Sigmoid colon (tissue), 7 donors: ENCODE data around the gene MIB2. TPM values are rescaled to one million over a fixed set of nuclear protein-coding genes. Genes with fewer than 3 reads are reported as not detected.

Experiments
- DNase-seq: peaks from one replicate; pipeline ENCODE4 v3.0.0-alpha.2; 2019
- H3K27ac ChIP-seq, 4 donors: fragments of 200-600 bp; sonication (generic); one replicate each; pipeline ENCODE4 v1.5.1; 2016 to 2019; ENCODE audit warnings: mild to moderate bottlenecking in 1 of 4
- H3K27me3 ChIP-seq, 3 donors: fragments of 200-600 bp; sonication (generic); one replicate each; pipeline ENCODE4 v1.5.1; 2019; ENCODE audit warnings: mild to moderate bottlenecking in 1 of 3
- H3K36me3 ChIP-seq, 4 donors: fragments of 200-600 bp; sonication (generic); one replicate each; pipeline ENCODE4 v1.5.1; 2016 to 2019
- H3K4me1 ChIP-seq, 4 donors: fragments of 200-600 bp; sonication (generic); one replicate each; pipeline ENCODE4 v1.5.1; 2017 to 2019
- H3K4me3 ChIP-seq, 4 donors: fragments of 200-600 bp; sonication (generic); one replicate each; pipeline ENCODE4 v1.5.1; 2017 to 2019; ENCODE audit warnings: mild to moderate bottlenecking in 2 of 4, moderate library complexity in 1 of 4
- H3K9me3 ChIP-seq, 4 donors: fragments of 200-600 bp in 3 of 4; sonication (generic) in 3 of 4; one replicate each; pipeline versions ENCODE4 v1.5.1 to v1.6.1; 2013 to 2019
- EP300 ChIP-seq, 4 donors: sonication (generic); formaldehyde crosslinking; IDR thresholded peaks; one replicate each; pipeline ENCODE4 v1.6.1; 2017; ENCODE audit warnings: antibody characterized with exemption in 4 of 4
- POLR2A ChIP-seq, 2 donors: fragments of 450-650 bp; IDR thresholded peaks; one replicate each; pipeline ENCODE4 v1.6.1; 2016; ENCODE audit warnings: antibody characterized with exemption in 2 of 2, mild to moderate bottlenecking in 2 of 2, moderate library complexity in 2 of 2
- POLR2AphosphoS5 ChIP-seq, 4 donors: sonication (generic); formaldehyde crosslinking; IDR thresholded peaks; one replicate each; pipeline ENCODE4 v1.6.1; 2017; ENCODE audit warnings: antibody characterized with exemption in 4 of 4
- WGBS, 2 donors: extraction: QIAGEN DNeasy Blood & Tissue Kit; methylation state at CpG; one replicate each; pipeline ENCODE4 v1.1.7; 2013; 5-methylcytosine and 5-hydroxymethylcytosine counted together
- intact Hi-C: fragments of 100-400 bp; cut with DNase I; formaldehyde crosslinking; loops from one replicate; pipeline ENCODE4 v1.15.1; 2023
- polyA plus RNA-seq, 3 donors: library from polyadenylated mRNA; stranded (reverse); fragments of 200-250 nt; gene quantifications; one replicate each; pipeline ENCODE4 v1.2.3, GENCODE V29; 2013
- total RNA-seq, 4 donors: library from RNA; depleted of rRNA; stranded (reverse); fragments of >200 nt; gene quantifications; one replicate each; pipeline ENCODE4 v1.1.0, GENCODE V29; 2016
- TF ChIP-seq, protein P1 (sequence below), 4 experiments: fragments of 450-650 bp in 3 of 4; fragments of 200-600 bp in 1 of 4; IDR thresholded peaks; one replicate each; pipeline ENCODE4 v1.5.1; 2016 to 2019; ENCODE audit warnings: antibody characterized with exemption in 4 of 4, mild to moderate bottlenecking in 3 of 4, moderate library complexity in 2 of 4
- donor health status: healthy with polysubstance abuse.
- donor health status: Bipolar disorder and iron deficiency.
- donor health status: healthy.

The MIB2 gene
- total and polyA plus RNA-seq, 7 donors, result 24.6 to 95.3 (median 37.1) TPM

DNA sequence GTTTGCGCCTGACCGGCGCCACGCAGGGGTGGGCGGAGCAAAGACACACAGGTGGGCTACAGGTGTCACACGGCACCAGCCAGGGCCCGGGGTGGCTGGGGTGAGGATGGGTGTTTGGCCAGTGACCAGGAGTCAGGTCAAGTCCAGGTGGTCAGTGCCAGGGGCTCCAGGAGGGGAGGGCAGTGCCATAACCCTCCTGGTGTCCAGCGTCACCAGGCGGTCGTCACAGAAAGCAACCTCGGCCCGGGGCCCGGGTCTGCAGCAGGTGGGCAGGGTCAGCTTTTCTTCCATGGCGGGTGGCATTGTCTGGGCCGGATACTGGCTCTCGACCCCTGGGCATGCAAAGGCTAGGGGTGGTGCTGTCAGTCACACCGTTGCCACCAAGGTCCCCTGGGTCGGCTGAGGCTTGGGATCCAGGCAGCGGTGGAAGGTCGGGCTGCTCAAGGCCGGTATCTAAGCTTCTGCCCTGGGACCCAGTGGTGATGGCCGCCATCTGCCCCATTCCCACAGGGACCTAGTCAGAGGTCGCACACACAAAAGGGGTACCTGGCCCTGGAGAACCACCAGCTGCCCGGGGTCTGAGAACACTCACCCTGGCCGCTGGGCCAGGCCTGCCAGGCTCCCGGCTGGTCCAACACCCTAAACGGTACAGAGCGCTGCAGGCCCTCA, 17.1 kb upstream of the MIB2 start:
- WGBS, 2 donors, result 83 to 89% methylated on average over 28 of the region's 28 CpGs
- H3K4me1 ChIP-seq, result peaks cover 0 to 19% (median 14%) of the 10 kb centered on the region in 4 donors
- H3K9me3 ChIP-seq, result no peaks in the 10 kb centered on the region
- peaks cover 31 to 65% (median 49%) of the 10 kb centered on the region in 3 donors for H3K27me3 ChIP-seq
- TF ChIP-seq, protein P1, sequence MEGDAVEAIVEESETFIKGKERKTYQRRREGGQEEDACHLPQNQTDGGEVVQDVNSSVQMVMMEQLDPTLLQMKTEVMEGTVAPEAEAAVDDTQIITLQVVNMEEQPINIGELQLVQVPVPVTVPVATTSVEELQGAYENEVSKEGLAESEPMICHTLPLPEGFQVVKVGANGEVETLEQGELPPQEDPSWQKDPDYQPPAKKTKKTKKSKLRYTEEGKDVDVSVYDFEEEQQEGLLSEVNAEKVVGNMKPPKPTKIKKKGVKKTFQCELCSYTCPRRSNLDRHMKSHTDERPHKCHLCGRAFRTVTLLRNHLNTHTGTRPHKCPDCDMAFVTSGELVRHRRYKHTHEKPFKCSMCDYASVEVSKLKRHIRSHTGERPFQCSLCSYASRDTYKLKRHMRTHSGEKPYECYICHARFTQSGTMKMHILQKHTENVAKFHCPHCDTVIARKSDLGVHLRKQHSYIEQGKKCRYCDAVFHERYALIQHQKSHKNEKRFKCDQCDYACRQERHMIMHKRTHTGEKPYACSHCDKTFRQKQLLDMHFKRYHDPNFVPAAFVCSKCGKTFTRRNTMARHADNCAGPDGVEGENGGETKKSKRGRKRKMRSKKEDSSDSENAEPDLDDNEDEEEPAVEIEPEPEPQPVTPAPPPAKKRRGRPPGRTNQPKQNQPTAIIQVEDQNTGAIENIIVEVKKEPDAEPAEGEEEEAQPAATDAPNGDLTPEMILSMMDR (IDR thresholded peaks at IDR 0.05), result no peak
- TF ChIP-seq EP300 (IDR thresholded peaks at IDR 0.05) (no peak), POLR2AphosphoS5 (IDR thresholded peaks at IDR 0.05) (no peak), POLR2A (IDR thresholded peaks at IDR 0.05) (no peak)
- intact Hi-C loops, result no loop called here
- H3K4me3 ChIP-seq, result no peak overlapping the region
- no peak overlapping the region for H3K27ac ChIP-seq
- peak; percentile 64 for DNase-seq
- no peaks in the 10 kb centered on the region for H3K36me3 ChIP-seq

DNA sequence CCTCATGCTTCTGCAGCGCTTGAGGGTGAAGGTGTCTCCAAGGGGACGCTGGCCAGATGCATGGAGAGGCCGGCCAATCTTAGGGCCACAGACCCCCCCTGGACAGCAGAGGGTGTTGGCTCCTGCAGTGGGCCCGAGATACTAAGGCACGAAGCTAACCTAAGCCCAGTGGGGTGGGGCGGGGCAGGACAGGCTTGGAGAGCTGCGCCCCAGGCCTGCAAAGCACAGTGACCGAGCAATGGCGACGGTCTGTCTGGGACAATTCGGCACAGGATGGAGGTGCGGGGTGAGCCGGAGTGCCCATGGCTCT, 16.6 kb upstream of the MIB2 start:
- Histone ChIP-seq H3K4me3 (no peak overlapping the region), H3K9me3 (no peaks in the 10 kb centered on the region), H3K27me3 (peaks cover 31 to 70% (median 49%) of the 10 kb centered on the region in 3 donors), H3K4me1 (peaks cover 0 to 19% (median 14%) of the 10 kb centered on the region in 4 donors), H3K36me3 (no peaks in the 10 kb centered on the region), H3K27ac (no peak overlapping the region)
- intact Hi-C loops, result no loop called here
- WGBS, 2 donors, result 78 to 88% methylated on average over 13 of the region's 13 CpGs
- TF ChIP-seq POLR2A (IDR thresholded peaks at IDR 0.05) (no peak), POLR2AphosphoS5 (IDR thresholded peaks at IDR 0.05) (no peak), EP300 (IDR thresholded peaks at IDR 0.05) (no peak)
- TF ChIP-seq, protein P1 (IDR thresholded peaks at IDR 0.05), result no peak
- no peak for DNase-seq

DNA sequence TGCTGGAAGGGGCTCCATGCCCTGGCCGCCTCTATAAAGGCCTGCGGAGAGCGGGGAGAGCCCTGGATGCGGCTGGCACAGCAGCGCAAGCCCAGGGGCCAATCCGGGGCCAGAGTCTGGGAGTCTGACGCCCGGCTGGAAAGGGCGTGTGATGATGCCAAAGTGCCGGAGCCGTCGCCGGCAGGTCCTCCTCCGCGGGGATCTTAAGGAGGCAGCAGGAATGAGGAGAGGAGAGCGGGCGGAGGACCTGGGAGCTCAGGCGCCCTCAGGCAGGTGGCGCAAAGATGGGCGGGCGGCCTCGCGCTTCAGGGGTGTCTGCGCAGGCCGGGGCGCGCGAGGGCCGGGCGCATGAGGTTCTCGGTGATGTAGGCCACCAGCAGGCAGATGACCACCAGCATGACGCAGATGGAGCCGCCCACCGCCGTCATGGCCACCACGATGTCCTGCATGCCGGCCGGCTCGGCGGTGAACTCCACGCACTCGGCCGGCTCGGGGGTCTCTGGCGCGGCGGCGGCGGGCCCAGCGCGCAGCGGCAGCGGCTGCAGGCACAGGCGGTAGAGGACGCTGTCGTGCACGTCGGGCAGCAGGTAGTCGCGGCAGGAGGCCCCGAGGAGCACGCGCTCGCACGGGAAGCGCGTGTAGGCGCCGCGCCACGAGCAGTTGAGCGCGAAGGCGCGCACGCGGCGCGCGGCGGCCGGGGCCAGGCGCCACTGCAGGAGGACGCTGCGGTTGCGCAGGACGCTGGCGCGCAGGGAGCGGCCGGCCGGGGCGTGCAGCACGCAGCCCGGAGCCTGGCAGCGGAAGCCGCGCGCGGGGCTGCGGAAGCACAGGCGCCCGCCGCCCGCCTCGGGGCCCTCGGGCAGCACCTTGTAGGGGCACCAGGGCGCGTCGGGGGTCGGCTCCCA, 16.0 kb upstream of the MIB2 start:
- intact Hi-C loops, result no loop called here
- TF ChIP-seq EP300 (IDR thresholded peaks at IDR 0.05), result no peak
- TF ChIP-seq POLR2AphosphoS5 (IDR thresholded peaks at IDR 0.05), result no peak
- TF ChIP-seq POLR2A (IDR thresholded peaks at IDR 0.05), result no peak
- TF ChIP-seq, protein P1 (IDR thresholded peaks at IDR 0.05), result no peak
- Histone ChIP-seq H3K4me1 (peaks cover 0 to 19% (median 14%) of the 10 kb centered on the region in 4 donors), H3K27me3 (peaks cover 31 to 76% (median 49%) of the 10 kb centered on the region in 3 donors), H3K9me3 (no peaks in the 10 kb centered on the region), H3K27ac (no peak overlapping the region), H3K36me3 (no peaks in the 10 kb centered on the region), H3K4me3 (peak overlapping the region in 2 of 4 donors; percentile 23 to 39)
- 7 to 11% methylated on average over 111 of the region's 111 CpGs for WGBS, 2 donors
- no peak for DNase-seq

DNA sequence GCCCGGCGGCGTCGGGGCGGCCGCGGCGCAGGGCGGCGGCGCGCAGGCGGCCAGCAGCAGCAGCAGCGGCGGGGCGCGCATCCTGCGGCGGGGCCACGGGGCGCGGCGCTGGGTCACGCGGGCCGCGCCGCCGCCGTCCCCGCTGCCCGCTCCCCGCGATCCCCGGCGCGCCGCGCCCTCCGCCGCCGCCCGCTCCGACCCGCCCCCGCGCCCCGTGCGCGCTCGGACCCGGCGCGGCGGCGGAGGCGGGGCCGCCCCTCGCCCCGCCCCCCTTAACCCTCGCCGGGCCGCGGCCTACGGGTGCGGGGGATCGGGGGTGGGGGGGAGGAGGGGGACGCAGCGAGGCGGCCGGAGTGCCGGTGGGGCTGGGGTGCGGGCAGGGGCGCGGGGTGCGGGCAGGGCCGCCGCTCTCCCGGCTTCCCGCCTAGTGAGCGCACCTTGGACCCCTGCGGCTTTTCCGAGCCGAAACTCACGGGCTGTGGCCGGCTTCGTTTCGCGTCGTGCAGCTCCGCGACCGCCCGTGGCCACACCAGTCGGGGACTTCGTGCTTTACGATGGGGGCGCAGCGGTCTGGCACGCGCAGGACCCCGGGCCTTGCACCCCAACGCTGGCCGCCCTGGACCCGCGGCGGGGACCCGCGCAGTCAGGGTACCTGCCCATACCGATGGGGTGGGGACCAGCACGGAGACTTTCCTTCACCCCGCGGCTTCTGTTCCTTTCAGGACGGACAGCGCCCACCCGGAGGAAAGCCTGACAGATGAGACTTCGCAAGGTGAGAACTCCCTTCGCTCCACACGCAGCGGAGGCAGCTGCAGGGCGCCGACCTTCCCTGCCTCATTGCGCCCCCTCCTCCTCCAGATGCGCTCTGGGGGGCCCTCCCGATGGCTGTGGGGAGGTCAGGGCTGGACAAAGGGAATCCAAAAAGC, 15.1 kb upstream of the MIB2 start, which contains the start of gene FNDC10:
Gene FNDC10, minus strand, starts transcription at position 201 of the 926 bp plus-strand sequence. Its CDS starts 120 bp downstream, at position 81.
- Histone ChIP-seq H3K27me3 (peaks cover 31 to 85% (median 55%) of the 10 kb centered on the region in 3 donors), H3K4me1 (peaks cover 0 to 19% (median 14%) of the 10 kb centered on the region in 4 donors), H3K27ac (no peak within 1 kb of the TSS), H3K4me3 (peak within 1 kb of the TSS in 3 of 4 donors; percentile 29 to 50 (median 42)), H3K36me3 (no peaks in the 10 kb centered on the region), H3K9me3 (no peaks in the 10 kb centered on the region)
- WGBS, 2 donors, result 3 to 5% methylated on average over 125 of the region's 125 CpGs
- no peak for TF ChIP-seq POLR2A (IDR thresholded peaks at IDR 0.05)
- no peak for TF ChIP-seq EP300 (IDR thresholded peaks at IDR 0.05)
- TF ChIP-seq, protein P1 (IDR thresholded peaks at IDR 0.05), result no peak
- no peak for TF ChIP-seq POLR2AphosphoS5 (IDR thresholded peaks at IDR 0.05)
- no peak for DNase-seq
- intact Hi-C loops, result no loop called here
